ENCODE measurements around the gene NR3C2.
"Not testable (repeated sequence)": the region's sequence is repeated elsewhere in the genome, so short reads cannot be mapped to it uniquely, and the experiment has no call there.

NR3C2 gene

GRCh38 chr4:148152868-148153625 lies 289.2 kb downstream of the NR3C2 start:
- no peak for DNase-seq

DNA sequence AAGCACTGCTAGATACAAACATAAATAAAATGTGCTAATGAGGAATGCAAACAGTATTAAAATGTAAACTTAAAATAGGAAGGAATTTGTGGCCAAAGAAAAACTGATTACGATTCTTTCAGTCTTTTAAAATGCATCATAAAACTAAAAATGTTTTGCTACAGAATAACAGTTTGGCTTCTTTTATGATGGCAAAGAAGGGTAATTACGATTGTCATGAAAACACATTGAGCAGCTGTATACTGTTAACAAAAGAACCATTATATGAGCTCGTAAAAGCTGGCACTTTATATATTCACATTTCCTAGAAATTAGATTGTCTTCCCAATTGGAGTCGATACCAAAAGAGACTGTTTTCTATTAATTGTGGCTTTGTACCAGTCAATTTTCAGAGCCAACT lies 290.4 kb downstream of the NR3C2 start:
- no peak for DNase-seq

GRCh38 chr4:148145475-148145874 lies 296.7 kb downstream of the NR3C2 start:
- no peak for DNase-seq

- no peak for DNase-seq
Observed at GRCh38 chr4:148143174-148143573, 299.0 kb downstream of the NR3C2 start.

- no peak for DNase-seq
Observed at GRCh38 chr4:148141501-148141900, 300.7 kb downstream of the NR3C2 start.

GRCh38 chr4:148126825-148127224 lies 315.4 kb downstream of the NR3C2 start:
- DNase-seq, result no peak

DNA sequence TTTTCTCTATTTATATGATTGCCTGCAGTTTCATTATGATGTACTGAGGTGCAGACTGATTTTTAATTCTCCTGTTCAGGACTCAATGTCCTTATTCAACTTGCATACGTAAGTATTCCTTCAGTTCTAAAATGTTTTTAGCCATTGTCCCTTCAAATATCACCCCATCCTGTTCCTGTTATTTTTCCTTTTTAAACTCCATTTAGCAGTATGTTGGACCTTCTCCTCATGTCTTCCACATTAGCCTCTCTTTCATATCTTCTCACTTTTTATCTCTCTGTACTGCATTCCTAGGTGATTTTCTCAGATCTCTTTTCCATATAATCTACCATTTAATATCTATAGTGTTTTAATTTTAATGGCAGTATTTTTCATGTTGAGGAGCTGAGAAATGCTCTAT lies 317.7 kb downstream of the NR3C2 start:
- no peak for DNase-seq

DNA sequence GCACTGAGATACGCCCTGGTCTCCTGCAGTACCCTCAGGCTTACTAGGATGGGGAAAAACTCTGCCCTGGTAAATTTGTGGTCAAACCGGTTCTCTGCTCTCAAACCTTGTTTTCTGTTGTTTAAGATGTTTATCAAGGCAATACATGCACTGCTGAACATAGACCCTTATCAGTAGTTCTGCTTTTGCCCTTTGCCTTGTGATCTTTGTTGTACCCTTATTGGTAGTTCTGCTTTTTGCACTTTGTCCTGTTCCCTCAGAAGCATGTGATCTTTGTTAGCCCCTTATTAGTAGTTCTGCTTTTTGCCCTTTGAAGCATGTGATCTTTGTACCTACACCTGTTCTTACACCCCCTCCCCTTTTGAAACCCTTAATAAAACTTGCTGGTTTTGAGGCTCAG lies 319.1 kb downstream of the NR3C2 start:
- DNase-seq, result not testable (repeated sequence)

GRCh38 chr4:148120216-148120615 lies 322.0 kb downstream of the NR3C2 start:
- no peak for DNase-seq

DNA sequence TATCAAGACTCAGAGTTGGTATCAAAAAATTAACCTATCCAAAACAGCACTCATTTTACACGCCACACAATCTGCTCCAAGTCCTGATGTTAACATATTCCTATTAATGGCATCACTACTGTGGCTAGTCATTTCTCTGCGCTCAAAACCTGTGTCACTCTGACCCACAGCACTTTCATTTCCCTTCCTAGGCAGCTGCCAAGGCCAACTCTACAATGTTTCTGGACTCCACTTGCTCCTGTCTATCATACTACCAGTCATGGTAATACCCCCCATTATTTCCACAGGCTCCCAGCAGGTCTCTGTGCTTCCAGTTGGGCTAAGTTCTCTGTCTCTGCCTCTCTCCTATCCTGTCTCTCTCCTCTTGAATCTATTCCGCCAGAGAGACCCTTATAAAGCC lies 323.6 kb downstream of the NR3C2 start:
- no peak for DNase-seq

GRCh38 chr4:148118179-148118578 lies 324.0 kb downstream of the NR3C2 start:
- no peak for DNase-seq

- no peak for DNase-seq
Observed at GRCh38 chr4:148116969-148117368, 325.2 kb downstream of the NR3C2 start.

DNA sequence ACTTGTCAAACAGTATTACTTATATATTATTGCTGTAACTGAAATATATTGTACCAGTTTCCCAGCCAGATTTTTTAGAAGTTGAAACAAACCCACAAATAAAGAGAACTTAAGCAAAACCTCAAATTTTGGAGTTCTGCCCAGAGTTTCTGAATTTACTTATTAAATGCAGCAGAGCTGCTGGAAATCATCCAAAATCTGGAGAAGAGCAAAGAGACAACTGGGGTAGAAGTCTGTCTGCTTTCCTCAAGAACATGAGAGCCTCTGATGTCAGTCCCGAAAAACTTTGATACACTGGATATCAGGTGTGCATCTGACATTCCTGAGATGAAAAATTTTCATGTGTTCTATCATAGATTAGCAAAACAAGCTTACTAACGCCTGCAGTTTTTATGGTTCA lies 325.9 kb downstream of the NR3C2 start:
- no peak for DNase-seq

- no peak for DNase-seq
Observed at GRCh38 chr4:148114436-148114835, 327.8 kb downstream of the NR3C2 start.

DNA sequence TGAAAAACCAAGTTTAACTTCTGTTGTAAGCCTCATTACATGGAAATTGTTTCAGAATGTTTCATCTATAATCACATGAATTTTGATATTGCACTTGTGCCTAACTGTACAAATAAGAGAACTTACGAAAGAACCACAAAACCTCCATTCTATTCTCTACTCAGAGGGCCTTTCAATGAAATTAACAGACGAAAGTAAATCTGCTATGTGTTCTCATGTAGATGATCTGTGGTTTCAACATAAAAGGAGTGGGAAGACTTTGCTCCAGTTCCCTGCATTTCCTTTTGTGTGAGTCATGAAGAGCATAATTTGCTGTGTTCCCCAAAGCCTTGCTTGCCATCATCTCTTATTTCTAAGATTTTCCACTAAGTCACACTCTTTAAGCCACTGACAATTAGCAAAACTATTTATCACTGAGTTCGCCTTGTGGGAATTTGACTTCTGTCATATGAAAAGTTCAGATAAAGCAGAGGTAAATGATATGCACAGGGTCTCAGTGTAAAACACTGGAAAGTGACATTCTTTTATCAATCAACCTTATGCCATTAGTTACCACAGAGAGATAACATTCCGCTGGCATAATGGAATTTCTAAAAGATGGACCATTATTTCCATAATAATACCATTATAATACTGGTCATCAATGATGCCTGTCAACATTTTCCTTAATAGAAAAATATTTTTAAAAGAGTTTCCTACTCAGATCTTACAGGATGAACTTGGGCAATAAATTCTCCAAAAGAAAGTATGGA lies 329.8 kb downstream of the NR3C2 start:
- DNase-seq, result no peak

DNA sequence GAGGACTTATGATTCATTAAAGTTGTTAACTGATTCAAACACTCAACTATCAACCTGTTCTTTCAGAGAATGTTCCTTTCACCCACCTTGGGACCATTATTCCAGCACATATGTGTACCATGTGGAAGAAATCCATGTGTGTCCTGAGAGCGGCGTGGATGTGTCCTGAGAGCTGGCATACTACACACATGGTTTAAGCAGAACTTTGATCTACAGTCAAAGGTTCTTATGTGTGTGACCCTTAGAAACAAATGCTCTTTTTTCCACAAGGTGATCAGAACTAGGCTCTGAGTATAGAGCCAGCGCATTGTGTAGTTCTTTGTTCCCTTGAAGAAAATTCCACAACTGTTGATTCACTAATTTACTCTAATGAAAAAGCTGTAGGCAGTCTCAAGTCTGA lies 332.0 kb downstream of the NR3C2 start:
- no peak for DNase-seq

GRCh38 chr4:148109216-148109615 lies 333.0 kb downstream of the NR3C2 start:
- DNase-seq, result no peak

DNA sequence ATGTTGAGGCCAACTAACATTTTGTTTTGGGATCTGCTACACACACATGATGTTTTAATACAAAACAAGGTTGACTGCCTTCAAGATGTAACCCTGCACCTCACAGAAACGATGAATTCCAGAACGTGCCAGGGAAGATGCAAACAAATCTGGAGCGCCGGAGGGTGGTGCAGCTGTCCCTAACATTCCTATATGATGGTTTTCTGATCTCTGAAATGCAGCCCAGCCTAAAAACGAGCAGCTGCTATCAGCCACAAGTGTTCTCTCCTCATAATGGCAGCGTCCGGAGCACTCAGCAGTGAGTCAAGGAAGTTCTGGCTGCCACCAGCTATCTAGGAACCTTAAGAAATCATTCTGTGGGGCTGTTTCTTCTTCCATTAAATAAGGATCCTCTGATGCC lies 333.4 kb downstream of the NR3C2 start:
- DNase-seq, result no peak

DNA sequence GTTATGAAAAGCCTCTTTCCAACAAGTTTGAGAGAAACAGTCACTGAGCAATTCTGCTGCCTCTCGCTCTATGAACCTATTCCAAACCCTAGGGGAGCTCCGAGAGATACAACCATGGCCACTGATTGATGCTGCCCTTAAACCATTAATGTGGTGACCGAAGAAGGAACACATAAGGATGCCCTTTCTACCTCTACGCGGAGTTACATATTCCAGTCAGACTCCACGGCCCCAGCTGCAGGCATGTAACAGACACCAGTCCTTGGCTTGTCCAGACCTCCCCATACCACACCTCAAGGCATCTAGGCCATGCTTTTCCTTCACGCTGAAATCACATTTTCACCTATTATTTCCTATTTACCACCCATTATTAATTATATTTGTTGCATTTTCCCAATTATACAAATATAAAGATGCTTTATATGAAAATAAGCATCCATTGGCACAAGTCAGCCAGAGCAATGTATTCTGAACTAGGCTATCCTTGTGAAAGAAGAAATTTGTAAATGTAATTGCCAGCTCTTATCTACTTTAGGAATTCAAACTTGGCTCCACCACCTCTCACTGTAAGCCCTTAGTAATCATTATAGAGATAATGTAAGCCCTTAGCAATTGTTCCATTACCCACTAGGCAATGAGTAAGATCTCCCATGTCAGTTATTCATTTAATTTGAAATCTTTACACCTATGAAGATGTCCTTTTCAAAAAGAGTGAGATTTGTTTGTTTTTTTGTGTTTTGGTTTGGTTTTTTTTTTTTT lies 338.4 kb downstream of the NR3C2 start:
- DNase-seq, result no peak

GRCh38 chr4:148101790-148102189 lies 340.4 kb downstream of the NR3C2 start:
- no peak for DNase-seq

DNA sequence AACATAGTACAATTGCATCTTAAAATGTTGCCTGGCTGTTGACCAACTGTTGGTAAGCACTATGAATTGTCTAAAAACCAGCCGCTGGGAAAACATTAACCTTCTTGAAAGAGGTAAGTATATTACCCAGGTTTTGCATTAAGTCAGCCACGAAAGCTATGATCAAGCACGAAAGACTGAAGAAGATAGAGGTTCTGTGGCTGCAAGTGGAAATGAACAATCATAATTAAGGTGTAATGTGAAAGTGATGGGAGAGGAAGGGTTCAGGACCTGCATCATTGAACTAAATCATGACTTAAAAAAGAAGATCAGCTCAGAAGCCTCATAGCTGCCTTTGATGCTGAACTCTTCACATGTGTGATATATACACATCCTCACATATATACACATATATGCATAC lies 341.0 kb downstream of the NR3C2 start:
- no peak for DNase-seq

DNA sequence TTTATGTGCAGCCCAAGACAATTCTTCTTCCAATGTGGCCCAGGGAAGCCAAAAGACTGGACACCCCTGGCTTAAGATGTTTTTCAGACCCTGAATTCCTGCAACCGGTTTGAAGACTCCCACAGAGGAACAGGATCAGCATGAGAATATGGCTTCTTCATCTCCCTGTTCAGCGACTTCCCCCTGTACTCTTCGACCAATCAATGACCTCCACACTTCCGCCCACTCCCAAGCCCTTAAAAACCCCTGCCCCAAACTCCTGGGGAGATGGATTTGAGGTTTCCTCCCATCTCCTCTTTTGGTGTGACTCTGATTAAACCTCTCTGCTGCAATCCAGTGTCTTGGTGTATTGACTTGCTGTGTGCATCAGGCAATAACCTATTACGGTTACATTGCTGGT lies 344.4 kb downstream of the NR3C2 start:
- no peak for DNase-seq

DNA sequence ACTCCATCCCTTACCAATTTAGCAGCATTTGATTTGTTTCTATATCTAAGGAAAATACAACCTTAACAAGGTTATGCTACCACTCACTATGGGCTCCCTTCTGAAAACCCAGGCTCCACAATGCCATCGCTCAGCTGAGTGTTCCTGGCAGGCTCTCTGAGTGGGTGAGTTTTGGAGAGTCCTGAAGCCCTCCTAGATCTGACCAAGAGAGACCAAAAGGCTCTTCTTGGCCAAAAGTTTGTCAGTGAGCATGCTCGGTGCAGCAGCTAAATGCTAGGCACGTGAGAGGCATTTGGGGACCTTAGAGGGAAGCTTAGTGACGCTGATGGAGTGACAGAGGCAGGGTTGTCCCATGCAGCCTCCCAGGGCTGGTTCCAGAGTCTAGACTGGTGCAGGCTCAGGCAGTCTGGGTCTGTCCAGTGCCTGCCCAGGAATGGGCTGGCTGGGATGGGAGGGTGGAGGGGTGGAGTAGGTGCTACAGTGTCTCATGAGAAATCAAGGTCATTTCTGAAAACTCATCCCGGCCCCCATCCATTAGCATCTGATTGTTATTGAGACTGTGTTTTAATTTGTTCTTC lies 346.8 kb downstream of the NR3C2 start:
- no peak for DNase-seq
